AG04449 (cell line): ENCODE results near the gene ATP13A3.
"Not testable (repeated sequence)": the region's sequence is repeated elsewhere in the genome, so short reads cannot be mapped to it uniquely, and the experiment has no call there.

Experiments used
- CTCF ChIA-PET: fragments of 350-600 bp; formaldehyde crosslinking; extraction: SDS; loops from one replicate; lab custom pipeline; 2021; ENCODE audit warnings: antibody characterized with exemption; lab: Yijun Ruan, JAX
- POLR2A ChIA-PET: fragments of 400-600, 350-600 bp; formaldehyde crosslinking; extraction: SDS; loops from one replicate; lab custom pipeline; 2020; ENCODE audit warnings: antibody characterized with exemption, inconsistent platforms; lab: Yijun Ruan, JAX
- DNase-seq: peaks from one replicate; pipeline ENCODE4 v3.0.0-alpha.2; 2010; ENCODE audit warnings: low read depth, low spot score
- H3K4me3 ChIP-seq: 2 replicates; pipeline ENCODE4 v1.5.1; 2011; ENCODE audit warnings: low read depth, mild to moderate bottlenecking, control low read depth, low read length
- CTCF ChIP-seq: IDR thresholded peaks from one replicate; pipeline ENCODE4 v1.5.1; 2011; ENCODE audit warnings: mild to moderate bottlenecking, moderate library complexity, low read length, control low read depth, inconsistent platforms; ENCODE audit not compliant: insufficient read depth; ENCODE audit errors: missing control alignments

ATP13A3 gene

GRCh38 chr3:194485468-194485880 is 1.3 kb downstream of the ATP13A3 start:
- ChIA-PET POLR2A (interaction anchor here (1.0 to 1.1 kb wide), 2 partner anchors 98 to 109 kb away, joined by 3 to 5 read pairs; no protein-coding TSS in a partner anchor), CTCF (interaction anchor here (0.9 to 3.9 kb wide), 4 partner anchors 9 to 108 kb away, joined by 3 to 43 read pairs (median 14); no protein-coding TSS in a partner anchor)
- peak overlapping the region; percentile 84 for H3K4me3 ChIP-seq
- DNase-seq = no peak
- no peak for TF ChIP-seq CTCF

GRCh38 chr3:194484614-194485013 is 2.2 kb downstream of the ATP13A3 start:
- peak overlapping the region; percentile 84 for H3K4me3 ChIP-seq
- ChIA-PET CTCF (interaction anchor here (0.8 to 3.9 kb wide), 8 partner anchors 10 to 149 kb away, joined by 3 to 43 read pairs (median 4); partner anchors contain the start of gene TMEM44), POLR2A (interaction anchor here (0.8 kb wide), 1 partner anchor 109 kb away, joined by 3 read pairs; no protein-coding TSS in a partner anchor)
- TF ChIP-seq CTCF = no peak
- no peak for DNase-seq

- no peak for DNase-seq
- CTCF ChIA-PET = interaction anchor here (0.8 to 3.9 kb wide), 8 partner anchors 11 to 150 kb away, joined by 3 to 43 read pairs (median 4); partner anchors contain the start of gene TMEM44
- POLR2A ChIA-PET = interaction anchor here (0.6 to 0.8 kb wide), 3 partner anchors 14 to 1604 kb away, joined by 4 read pairs; no protein-coding TSS in a partner anchor
- no peak for TF ChIP-seq CTCF
- H3K4me3 ChIP-seq = no peak overlapping the region
Measured at GRCh38 chr3:194483850-194484249, 3.0 kb downstream of the ATP13A3 start.

- H3K4me3 ChIP-seq, POLR2A ChIA-PET, DNase-seq: not testable (repeated sequence)
- CTCF ChIA-PET = interaction anchor here (2.3 to 3.9 kb wide), 3 partner anchors 10 to 111 kb away, joined by 7 to 43 read pairs (median 25); no protein-coding TSS in a partner anchor
Measured at GRCh38 chr3:194482830-194483229, 4.0 kb downstream of the ATP13A3 start.

- no peak for DNase-seq
- POLR2A ChIA-PET = no interaction called here
- H3K4me3 ChIP-seq = no peak overlapping the region
- TF ChIP-seq CTCF = no peak
- CTCF ChIA-PET = no interaction called here
Measured at GRCh38 chr3:194482196-194482593, 4.6 kb downstream of the ATP13A3 start.

GRCh38 chr3:194481525-194482195 is 5.1 kb downstream of the ATP13A3 start:
- TF ChIP-seq CTCF = no peak
- H3K4me3 ChIP-seq = no peak overlapping the region
- no peak for DNase-seq
- CTCF ChIA-PET = interaction anchor here (0.8 to 1.7 kb wide), 2 partner anchors 9 to 115 kb away, joined by 4 to 5 read pairs; no protein-coding TSS in a partner anchor
- POLR2A ChIA-PET = no interaction called here
